Uterus (tissue), 2 donors: ENCODE data around the gene ZYG11A.

Source experiments
- CTCF ChIP-seq, 4 experiments: fragments of 200-600 bp in 2 of 4; fragments of 450-650 bp in 2 of 4; sonication (generic) in 2 of 4; IDR thresholded peaks; one replicate each; pipeline ENCODE4 v1.5.1; 2016 to 2019; ENCODE audit warnings: antibody characterized with exemption in 4 of 4, mild to moderate bottlenecking in 2 of 4, moderate library complexity in 1 of 4
- POLR2A ChIP-seq, 2 donors: fragments of 450-650 bp; IDR thresholded peaks; one replicate each; pipeline ENCODE4 v1.6.1; 2016; ENCODE audit warnings: antibody characterized with exemption in 2 of 2, mild to moderate bottlenecking in 1 of 2, moderate library complexity in 1 of 2

DNA sequence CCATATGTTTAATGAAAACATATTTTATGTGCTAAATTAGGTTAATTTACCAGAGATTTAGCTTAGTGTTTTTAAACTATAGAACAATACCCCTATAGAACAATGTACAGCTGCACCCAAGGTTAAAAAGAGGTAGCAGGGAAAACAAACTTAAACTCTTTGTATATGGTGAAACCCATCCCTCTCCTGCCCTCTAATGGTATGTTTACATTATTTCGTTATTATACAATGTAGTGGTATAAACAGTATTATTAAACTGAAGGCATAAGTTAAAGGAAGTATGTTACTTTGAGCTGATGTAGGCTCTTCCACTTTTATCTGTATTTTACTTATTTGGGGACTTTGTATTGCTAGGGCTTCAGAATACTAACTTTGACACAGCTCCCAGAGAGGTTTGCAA is 16.7 kb upstream of the ZYG11A start:
- TF ChIP-seq CTCF (IDR thresholded peaks at IDR 0.05) (no peak), POLR2A (IDR thresholded peaks at IDR 0.05) (no peak)
